K562 (cell line): ENCODE measurements around the gene GRB2. TPM values are rescaled to one million over a fixed set of nuclear protein-coding genes. Genes with fewer than 3 reads are reported as not detected.
A peak's percentile ranks its signal among the peaks of the same experiment; 100 is the strongest.

ENCODE experiments used
- CCAR2 ChIP-seq: fragments of 200-400 bp; formaldehyde crosslinking; IDR thresholded peaks from 2 replicates; pipeline ENCODE4 v1.6.1; 2017; ENCODE audit warnings: mild to moderate bottlenecking, low read depth, low read length
- DACH1 ChIP-seq: fragments of 450-650 bp; IDR thresholded peaks from 2 replicates; pipeline ENCODE4 v1.6.1; 2018; ENCODE audit not compliant: partially characterized antibody
- HNRNPK ChIP-seq: fragments of 200-400 bp; formaldehyde crosslinking; IDR thresholded peaks from one replicate; pipeline ENCODE4 v1.6.1; 2018; ENCODE audit warnings: mild to moderate bottlenecking, low read depth, low read length; ENCODE audit not compliant: poor library complexity, severe bottlenecking
- MTA3 ChIP-seq: fragments of 450-650 bp; formaldehyde crosslinking; IDR thresholded peaks from 2 replicates; pipeline ENCODE4 v1.6.1; 2017; ENCODE audit warnings: mild to moderate bottlenecking, borderline replicate concordance
- NCOA2 ChIP-seq, 2 experiments: fragments of 450-650 bp; IDR thresholded peaks; 2 replicates each; pipeline ENCODE4 v1.6.1; 2018; ENCODE audit warnings: mild to moderate bottlenecking in 2 of 2, moderate library complexity in 1 of 2; ENCODE audit not compliant: partially characterized antibody in 2 of 2
- NFXL1 ChIP-seq: fragments of 450-650 bp; formaldehyde crosslinking; IDR thresholded peaks from 2 replicates; pipeline ENCODE4 v1.4.0; 2021; ENCODE audit warnings: mild to moderate bottlenecking
- PBX2 ChIP-seq, 2 experiments: IDR thresholded peaks in 1 of 2; conservative IDR thresholded peaks in 1 of 2; 2 replicates each; pipeline ENCODE4 v1.6.1; 2016; ENCODE audit warnings: low read depth in 2 of 2, mild to moderate bottlenecking in 1 of 2, missing compliant biosample characterization in 1 of 2, missing genetic modification characterization in 1 of 2, moderate library complexity in 1 of 2
- PYGO2 ChIP-seq: fragments of 450-650 bp; IDR thresholded peaks from 2 replicates; pipeline ENCODE4 v1.6.1; 2016; ENCODE audit warnings: mild to moderate bottlenecking, missing genetic modification characterization, moderate library complexity, missing compliant biosample characterization
- RBFOX2 ChIP-seq: fragments of 200-400 bp; formaldehyde crosslinking; IDR thresholded peaks from 2 replicates; pipeline ENCODE4 v1.6.1; 2017; ENCODE audit warnings: low read depth, mild to moderate bottlenecking, low read length, moderate library complexity
- SMAD1 ChIP-seq: fragments of 150-350 bp; IDR thresholded peaks from 2 replicates; pipeline ENCODE4 v1.6.1; 2014; ENCODE audit warnings: low read length, low read depth; ENCODE audit not compliant: partially characterized antibody
- SMAD2 ChIP-seq: fragments of 150-350 bp; IDR thresholded peaks from 2 replicates; pipeline ENCODE4 v1.6.1; 2014; ENCODE audit warnings: low read depth, mild to moderate bottlenecking, low read length
- SNRNP70 ChIP-seq: fragments of 200-400 bp; formaldehyde crosslinking; optimal IDR thresholded peaks from 2 replicates; pipeline ENCODE3; 2017; ENCODE audit warnings: low read depth, low read length
- STAG1 ChIP-seq: sonication (generic); formaldehyde crosslinking; IDR thresholded peaks from 2 replicates; pipeline ENCODE4 v1.5.0; 2020; ENCODE audit warnings: missing genetic modification reagents, borderline replicate concordance
- TEAD4 ChIP-seq, 2 experiments: sonication (generic) in 1 of 2; formaldehyde crosslinking in 1 of 2; IDR thresholded peaks; 2 replicates each; pipeline versions ENCODE4 v1.6.1 to v1.8.0; 2012 to 2022; ENCODE audit warnings: borderline replicate concordance in 1 of 2, inconsistent platforms in 1 of 2, low read length in 1 of 2, mild to moderate bottlenecking in 1 of 2, missing genetic modification reagents in 1 of 2
- ZEB2 ChIP-seq: fragments of 450-650 bp; IDR thresholded peaks from 2 replicates; pipeline ENCODE4 v1.6.1; 2016
- polyA plus RNA-seq, 8 experiments: library from polyadenylated mRNA; depleted of rRNA in 4 of 8; stranded (reverse) in 5 of 8; unstranded in 3 of 8; fragments of >200 nt; fragmentation: Nextera tagmentation in 2 of 8; fragmentation: Illumina TruSeq in 1 of 8; extraction: Ambion mirVana in 2 of 8; extraction: Trizol in 1 of 8; gene quantifications; 2 replicates each; pipeline versions ENCODE4 v1.2.1 to v1.2.3, GENCODE V29; 2011 to 2014; ENCODE audit warnings: inconsistent platforms in 1 of 8, missing spikeins in 1 of 8
- total RNA-seq, 7 experiments: library from RNA; depleted of rRNA in 6 of 7; stranded (reverse); fragments of >200 nt in 6 of 7; fragmentation: Illumina TruSeq in 2 of 7; extraction: Trizol in 2 of 7; gene quantifications; 2 replicates each; pipeline versions ENCODE4 v1.2.1 to v1.2.3, GENCODE V29; 2011 to 2021; ENCODE audit warnings: low replicate concordance in 1 of 7
- TF ChIP-seq, protein P1 (sequence below): sonication (generic); formaldehyde crosslinking; IDR thresholded peaks from 2 replicates; pipeline ENCODE4 v1.8.0; 2022; ENCODE audit warnings: mild to moderate bottlenecking, missing genetic modification reagents
- TF ChIP-seq, protein P2 (sequence below): fragments of 450-650 bp; IDR thresholded peaks from 2 replicates; pipeline ENCODE4 v1.6.1; 2016; ENCODE audit warnings: low read depth, mild to moderate bottlenecking, moderate library complexity

The GRB2 gene
- total and polyA plus RNA-seq, 9 of the 15 experiments (the other 6 are each of a cell fraction or from before 2014, with no cell fraction given) = 57.2 to 136 (median 84.8) TPM

DNA sequence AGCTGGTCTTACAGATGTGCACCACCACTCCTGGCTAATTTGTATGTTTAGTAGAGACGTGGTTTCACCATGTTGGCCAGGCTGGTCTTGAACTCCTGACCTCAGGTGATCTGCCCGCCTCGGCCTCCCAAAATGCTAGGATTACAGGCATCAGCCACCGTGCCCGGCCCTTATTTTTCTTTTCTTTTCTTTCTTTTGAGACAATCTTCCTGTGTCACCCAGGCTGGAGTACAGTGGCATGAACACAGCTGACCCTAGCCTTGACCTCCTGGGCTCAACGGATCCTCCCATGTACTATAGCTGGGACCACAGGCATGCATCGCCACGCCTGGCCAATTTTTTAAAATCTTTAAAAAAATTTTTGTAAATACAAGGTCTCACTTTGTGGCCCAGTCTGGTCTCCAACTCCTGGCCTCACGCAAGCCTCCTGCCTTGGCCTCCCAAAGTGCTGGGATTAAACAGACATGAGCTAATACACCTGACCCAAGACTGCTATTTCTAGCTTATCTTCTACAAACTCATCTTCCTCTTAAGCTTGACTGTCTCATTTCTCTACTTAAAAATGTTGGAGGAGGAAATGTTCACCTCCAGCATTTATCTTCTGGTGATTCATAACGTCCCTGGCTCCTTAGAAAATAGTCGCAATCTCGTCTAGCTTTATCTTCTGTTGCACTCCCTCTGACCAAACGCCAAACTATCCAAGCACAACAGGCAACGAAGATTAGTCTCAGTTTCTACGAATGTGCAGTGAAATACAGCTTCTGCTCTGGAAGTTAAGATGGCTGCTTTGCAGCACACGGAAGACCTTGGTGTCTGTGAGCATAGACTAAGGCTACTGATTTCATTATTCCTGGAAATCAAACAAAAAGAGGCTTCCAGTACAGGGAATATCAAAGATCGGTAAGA, 42.7 kb upstream of the GRB2 start (continued):
- TF ChIP-seq HNRNPK (no peak), STAG1 (CRISPR knock-in tag) (no peak), SMAD1 (no peak), DACH1 (peak; percentile 68), PYGO2 (tag) (peak; percentile 21; the same call in 1 of the 2 replicates), SMAD2 (no peak), PBX2 (CRISPR knock-in tag; IDR thresholded peaks at IDR 0.05; ENCODE audit: low read depth) (no peak), PBX2 (tag; conservative IDR thresholded peaks at IDR 0.05; ENCODE audit: low read depth) (0 out of 2 replicates have a peak, but pooled peaks have one; percentile 48), MTA3 (0 out of 2 replicates have a peak, but pooled peaks have one; percentile 30), SNRNP70 (no peak), CCAR2 (no peak), TEAD4 (IDR thresholded peaks at IDR 0.05; ENCODE audit: low read length) (peak; percentile 96), TEAD4 (CRISPR knock-in tag; IDR thresholded peaks at IDR 0.05; ENCODE audit: borderline replicate concordance) (no peak), NFXL1 (CRISPR knock-in tag) (no peak), NCOA2 (IDR thresholded peaks at IDR 0.05; ENCODE audit: partially characterized antibody in 2 of 2) (no peak), ZEB2 (peak; percentile 94), RBFOX2 (no peak)
- TF ChIP-seq, protein P1, sequence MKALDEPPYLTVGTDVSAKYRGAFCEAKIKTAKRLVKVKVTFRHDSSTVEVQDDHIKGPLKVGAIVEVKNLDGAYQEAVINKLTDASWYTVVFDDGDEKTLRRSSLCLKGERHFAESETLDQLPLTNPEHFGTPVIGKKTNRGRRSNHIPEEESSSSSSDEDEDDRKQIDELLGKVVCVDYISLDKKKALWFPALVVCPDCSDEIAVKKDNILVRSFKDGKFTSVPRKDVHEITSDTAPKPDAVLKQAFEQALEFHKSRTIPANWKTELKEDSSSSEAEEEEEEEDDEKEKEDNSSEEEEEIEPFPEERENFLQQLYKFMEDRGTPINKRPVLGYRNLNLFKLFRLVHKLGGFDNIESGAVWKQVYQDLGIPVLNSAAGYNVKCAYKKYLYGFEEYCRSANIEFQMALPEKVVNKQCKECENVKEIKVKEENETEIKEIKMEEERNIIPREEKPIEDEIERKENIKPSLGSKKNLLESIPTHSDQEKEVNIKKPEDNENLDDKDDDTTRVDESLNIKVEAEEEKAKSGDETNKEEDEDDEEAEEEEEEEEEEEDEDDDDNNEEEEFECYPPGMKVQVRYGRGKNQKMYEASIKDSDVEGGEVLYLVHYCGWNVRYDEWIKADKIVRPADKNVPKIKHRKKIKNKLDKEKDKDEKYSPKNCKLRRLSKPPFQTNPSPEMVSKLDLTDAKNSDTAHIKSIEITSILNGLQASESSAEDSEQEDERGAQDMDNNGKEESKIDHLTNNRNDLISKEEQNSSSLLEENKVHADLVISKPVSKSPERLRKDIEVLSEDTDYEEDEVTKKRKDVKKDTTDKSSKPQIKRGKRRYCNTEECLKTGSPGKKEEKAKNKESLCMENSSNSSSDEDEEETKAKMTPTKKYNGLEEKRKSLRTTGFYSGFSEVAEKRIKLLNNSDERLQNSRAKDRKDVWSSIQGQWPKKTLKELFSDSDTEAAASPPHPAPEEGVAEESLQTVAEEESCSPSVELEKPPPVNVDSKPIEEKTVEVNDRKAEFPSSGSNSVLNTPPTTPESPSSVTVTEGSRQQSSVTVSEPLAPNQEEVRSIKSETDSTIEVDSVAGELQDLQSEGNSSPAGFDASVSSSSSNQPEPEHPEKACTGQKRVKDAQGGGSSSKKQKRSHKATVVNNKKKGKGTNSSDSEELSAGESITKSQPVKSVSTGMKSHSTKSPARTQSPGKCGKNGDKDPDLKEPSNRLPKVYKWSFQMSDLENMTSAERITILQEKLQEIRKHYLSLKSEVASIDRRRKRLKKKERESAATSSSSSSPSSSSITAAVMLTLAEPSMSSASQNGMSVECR (CRISPR knock-in tag) = no peak
- TF ChIP-seq, protein P2, sequence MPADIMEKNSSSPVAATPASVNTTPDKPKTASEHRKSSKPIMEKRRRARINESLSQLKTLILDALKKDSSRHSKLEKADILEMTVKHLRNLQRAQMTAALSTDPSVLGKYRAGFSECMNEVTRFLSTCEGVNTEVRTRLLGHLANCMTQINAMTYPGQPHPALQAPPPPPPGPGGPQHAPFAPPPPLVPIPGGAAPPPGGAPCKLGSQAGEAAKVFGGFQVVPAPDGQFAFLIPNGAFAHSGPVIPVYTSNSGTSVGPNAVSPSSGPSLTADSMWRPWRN = 0 out of 2 replicates have a peak, but pooled peaks have one; percentile 54
